HG02642 (cell line): ENCODE data around the gene FRMD3.
A peak's percentile ranks its signal among the peaks of the same experiment; 100 is the strongest.

Experiments used
- ATAC-seq: cut with Tn5 transposase; IDR thresholded peaks from one replicate; pipeline ENCODE4 v1.9.1; 2021; ENCODE audit warnings: mild to moderate bottlenecking; ENCODE audit not compliant: unreplicated experiment, poor library complexity

FRMD3 gene

GRCh38 chr9:83476513-83476912 lies 61.7 kb downstream of the FRMD3 start:
- no peak for ATAC-seq

GRCh38 chr9:83475741-83476140 lies 62.5 kb downstream of the FRMD3 start:
- ATAC-seq = no peak

- no peak for ATAC-seq
Observed at GRCh38 chr9:83474631-83475030, 63.6 kb downstream of the FRMD3 start.

DNA sequence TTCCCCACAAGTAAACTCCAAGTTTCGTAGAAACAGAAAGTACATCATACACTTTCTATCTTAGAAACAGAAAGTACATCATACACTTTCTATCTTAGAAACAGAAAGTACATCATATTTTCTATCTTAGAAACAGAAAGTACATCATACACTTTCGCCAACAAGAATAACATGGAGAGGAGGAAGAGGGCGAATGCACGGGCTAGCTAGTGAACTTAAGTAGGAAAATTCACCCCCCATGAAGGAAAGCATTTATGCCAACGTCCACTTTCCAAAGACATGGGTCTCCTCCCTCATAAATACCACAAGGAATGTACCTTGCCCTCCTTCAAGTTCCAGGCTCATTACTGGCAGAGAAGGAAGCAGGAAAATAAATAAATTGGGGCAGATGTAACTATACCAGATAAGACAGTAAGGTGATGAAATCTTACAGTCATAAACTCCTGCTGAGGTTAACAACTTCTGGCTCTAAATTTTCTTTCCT lies 64.7 kb downstream of the FRMD3 start:
- ATAC-seq = peak; percentile 91

DNA sequence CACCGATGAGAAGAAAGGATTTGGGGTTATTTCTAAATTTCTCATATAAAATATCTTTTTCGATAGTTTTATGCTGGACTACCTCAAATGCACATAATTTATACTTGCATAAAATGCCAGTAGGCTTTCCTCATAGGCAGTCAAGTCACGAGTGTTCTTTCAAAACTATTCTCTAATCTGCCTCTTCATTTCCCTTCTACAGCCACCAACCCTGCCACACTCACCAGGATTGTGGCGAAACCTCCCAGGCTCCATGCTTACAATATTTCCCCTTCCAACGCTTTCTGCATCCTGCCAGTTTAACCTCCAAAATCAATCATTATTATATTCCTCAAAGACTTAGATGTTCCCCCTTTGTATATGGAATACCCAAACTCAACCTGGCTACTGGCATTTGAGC lies 65.4 kb downstream of the FRMD3 start:
- no peak for ATAC-seq

DNA sequence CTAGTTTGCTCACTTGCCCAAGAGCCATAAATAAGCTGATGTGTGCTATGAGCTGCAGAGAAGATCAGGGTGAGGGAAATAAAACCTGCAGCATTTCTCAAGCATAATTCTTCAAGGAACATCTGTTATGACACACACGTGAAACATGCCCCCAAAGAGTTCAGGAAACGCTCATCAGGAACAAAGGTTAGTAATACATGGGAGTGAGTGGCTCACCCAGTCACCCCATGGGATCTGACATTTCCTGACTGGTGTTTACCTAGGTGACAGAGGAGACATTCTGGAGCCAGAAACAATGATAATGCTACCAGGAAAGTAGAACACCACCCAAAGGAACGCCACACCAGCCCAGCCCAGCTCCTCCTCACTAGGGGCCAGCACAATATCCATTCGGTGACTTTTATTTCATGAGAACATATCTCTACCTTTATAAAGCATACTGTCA lies 66.0 kb downstream of the FRMD3 start:
- no peak for ATAC-seq

DNA sequence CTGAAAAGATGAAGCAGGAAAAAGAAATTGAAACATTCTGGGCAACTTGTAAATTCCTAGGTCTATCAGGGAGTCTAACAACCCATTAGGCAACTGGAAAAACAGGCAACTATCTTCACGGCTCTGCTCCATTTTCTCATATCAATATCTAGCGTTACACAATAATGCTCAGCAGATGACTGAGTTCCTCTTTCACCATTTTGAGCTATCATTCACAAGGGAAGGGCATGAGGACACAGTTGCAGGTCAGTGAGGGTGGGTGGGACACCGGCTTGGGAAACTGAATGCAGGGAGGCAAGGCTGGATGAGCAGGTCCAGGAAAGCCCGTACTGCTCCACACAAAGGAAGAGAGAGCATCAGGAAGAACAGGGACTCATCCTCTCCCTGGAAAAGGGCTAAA lies 67.0 kb downstream of the FRMD3 start:
- no peak for ATAC-seq

GRCh38 chr9:83469722-83470121 lies 68.5 kb downstream of the FRMD3 start:
- no peak for ATAC-seq

GRCh38 chr9:83468821-83469220 lies 69.4 kb downstream of the FRMD3 start:
- no peak for ATAC-seq

GRCh38 chr9:83466877-83467276 lies 71.3 kb downstream of the FRMD3 start:
- no peak for ATAC-seq

DNA sequence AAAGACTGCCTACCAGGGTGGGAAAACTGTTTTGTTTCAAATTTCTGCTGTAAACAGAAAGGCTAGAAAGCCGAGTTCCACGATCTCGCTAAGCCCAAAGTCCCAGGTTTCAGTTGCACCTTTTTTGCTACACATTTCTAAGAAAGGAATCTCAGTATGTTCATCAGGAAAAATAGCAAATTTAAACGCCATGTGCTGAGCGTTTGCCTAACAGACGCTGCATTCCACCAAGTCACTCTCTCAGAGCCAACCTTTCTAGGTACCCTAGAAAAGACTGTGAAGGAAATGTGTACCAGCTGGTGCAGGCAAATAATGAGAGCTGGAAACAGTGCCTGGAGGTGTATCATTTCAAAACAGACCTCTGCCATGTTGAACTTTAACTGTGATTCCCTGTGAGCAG lies 71.8 kb downstream of the FRMD3 start:
- no peak for ATAC-seq

DNA sequence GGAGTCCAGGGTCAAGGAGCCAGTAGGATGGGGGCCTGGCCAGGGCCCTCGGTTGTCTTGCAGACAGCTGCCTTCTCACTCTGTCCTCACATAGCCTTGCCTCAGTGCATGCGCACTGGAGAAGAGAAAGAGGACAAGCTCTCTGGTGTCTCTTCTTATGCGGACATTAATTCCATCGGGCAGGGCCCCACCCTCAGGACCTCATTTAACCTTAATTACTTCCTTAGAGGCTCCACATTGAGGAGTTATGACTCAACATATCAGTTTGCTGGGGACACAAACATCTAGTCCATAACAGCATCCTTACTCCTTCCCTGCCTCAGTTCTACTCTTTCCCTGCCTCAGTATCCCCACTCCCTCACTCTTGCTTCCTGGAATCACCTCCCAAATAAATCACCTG lies 78.4 kb downstream of the FRMD3 start:
- ATAC-seq = no peak

DNA sequence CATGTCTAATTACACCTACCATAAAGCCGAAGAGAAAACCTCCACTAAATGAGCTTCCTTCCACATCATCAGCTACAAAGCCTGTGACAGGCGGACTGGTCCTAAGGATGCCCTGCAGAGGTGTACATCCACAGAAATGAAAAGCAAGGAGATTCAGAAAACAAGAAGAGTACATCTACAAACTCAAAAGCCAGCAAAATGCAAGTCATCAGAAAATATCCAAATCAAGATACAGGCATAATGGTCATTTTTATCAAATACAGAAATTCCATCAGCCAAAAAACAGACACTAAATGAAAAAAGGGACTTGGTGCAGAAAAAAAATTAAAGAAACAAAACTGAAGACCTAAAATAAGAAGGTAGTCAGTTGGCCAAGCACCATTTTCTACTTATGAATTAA lies 79.7 kb downstream of the FRMD3 start:
- no peak for ATAC-seq

DNA sequence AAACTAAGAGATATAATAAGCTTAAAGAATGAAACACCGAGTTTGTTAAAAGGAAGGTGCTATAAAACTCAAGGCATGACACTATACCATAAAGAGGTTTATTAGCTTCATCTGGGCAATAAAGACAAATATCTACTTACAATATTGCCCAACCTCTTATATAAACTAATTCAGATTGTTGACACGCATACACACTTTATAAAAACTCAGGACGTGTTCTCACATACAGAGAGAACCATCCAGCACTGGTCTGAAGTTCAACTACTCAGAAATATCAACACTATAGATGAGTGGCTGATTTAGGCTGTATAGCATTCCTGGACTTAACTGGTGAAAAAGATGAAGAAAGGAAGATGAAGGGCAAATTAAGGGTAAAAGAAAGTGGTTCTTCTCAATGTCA lies 81.2 kb downstream of the FRMD3 start:
- no peak for ATAC-seq

GRCh38 chr9:83456226-83456625 lies 82.0 kb downstream of the FRMD3 start:
- ATAC-seq = no peak

DNA sequence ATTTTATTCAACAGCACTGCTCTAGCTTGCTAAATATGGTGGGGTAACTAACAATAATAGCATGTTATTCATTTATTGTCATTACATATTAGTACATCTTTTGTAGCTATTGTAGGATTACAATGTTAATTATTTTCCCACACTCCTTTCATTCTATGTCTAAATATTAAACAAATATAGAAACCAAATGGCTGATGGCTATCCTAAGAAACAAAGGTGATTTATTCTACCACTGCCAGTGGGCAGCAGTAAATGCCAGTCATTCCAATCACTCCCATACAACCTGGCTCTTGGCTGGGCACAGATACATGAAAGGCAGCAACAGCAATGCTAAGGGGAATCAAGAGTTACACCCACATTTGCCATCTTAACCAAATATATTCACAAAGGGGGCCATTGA lies 84.1 kb downstream of the FRMD3 start:
- no peak for ATAC-seq

- no peak for ATAC-seq
Observed at GRCh38 chr9:83451308-83451707, 86.9 kb downstream of the FRMD3 start.

- ATAC-seq = no peak
Observed at GRCh38 chr9:83449983-83450382, 88.2 kb downstream of the FRMD3 start.

GRCh38 chr9:83449166-83449565 lies 89.0 kb downstream of the FRMD3 start:
- no peak for ATAC-seq

GRCh38 chr9:83448626-83449025 lies 89.6 kb downstream of the FRMD3 start:
- ATAC-seq = no peak

DNA sequence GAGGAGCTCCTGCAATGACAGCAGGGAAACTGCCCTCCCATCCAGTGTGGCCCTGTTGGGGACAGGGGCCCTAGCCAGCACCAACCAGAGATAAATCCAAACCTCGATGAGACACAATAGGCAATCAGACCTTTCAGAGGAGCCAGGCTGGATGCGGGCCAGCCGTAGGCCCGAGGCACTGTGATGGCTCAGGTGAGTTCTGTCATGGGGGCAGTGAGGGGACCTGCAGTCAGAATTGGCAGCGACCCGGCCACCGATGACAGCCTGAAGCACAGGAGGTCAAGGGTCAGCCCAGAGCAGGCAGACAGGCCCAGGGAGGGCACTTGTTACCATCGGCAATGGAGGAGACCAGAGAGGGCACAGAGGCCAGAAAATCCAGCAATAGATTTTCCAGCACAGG lies 90.8 kb downstream of the FRMD3 start:
- no peak for ATAC-seq

- ATAC-seq = no peak
Observed at GRCh38 chr9:83445703-83446265, 92.4 kb downstream of the FRMD3 start.

DNA sequence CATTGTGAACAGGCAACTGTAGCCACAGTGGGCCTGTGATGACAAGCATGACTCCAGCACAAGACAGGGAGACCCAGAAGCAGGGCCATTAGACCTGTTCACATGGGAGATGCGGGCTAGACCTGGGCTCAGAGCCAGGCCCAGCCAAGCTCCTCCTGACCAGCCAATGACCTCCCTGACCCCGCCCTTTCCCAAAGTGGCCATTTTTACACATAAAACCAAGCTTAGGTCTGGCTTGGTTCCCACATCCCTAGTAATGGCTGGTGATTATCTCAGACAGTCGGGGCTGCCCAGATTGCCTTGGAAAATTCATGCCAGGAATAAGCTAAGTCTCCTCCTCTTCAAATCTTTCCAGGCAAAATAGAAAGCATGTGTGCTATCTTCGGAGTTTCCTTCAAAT lies 94.1 kb downstream of the FRMD3 start:
- ATAC-seq = no peak
